IPS-18a (cell line): ENCODE measurements around the gene ERICH4.
A peak's percentile ranks its signal among the peaks of the same experiment; 100 is the strongest.

Source experiments
- H3K27ac ChIP-seq: one replicate; pipeline ENCODE4 v1.5.1; 2013; ENCODE audit warnings: low read length
- H3K27me3 ChIP-seq: one replicate; pipeline ENCODE4 v1.6.1; 2013; ENCODE audit warnings: mild to moderate bottlenecking, low read length; ENCODE audit not compliant: control insufficient read depth, insufficient read depth
- H3K36me3 ChIP-seq: one replicate; pipeline ENCODE4 v1.6.1; 2013; ENCODE audit warnings: low read depth, low read length; ENCODE audit not compliant: control insufficient read depth
- H3K4me1 ChIP-seq: one replicate; pipeline ENCODE4 v1.6.1; 2013; ENCODE audit warnings: low read depth, low read length; ENCODE audit not compliant: control insufficient read depth
- H3K4me3 ChIP-seq: one replicate; pipeline ENCODE4 v1.5.1; 2013; ENCODE audit warnings: low read length
- H3K9ac ChIP-seq: one replicate; pipeline ENCODE4 v1.6.1; 2013; ENCODE audit warnings: mild to moderate bottlenecking, low read length, moderate library complexity
- H3K9me3 ChIP-seq: one replicate; pipeline ENCODE4 v1.6.1; 2013; ENCODE audit warnings: low read depth, low read length; ENCODE audit not compliant: control insufficient read depth

The ERICH4 gene, protein sequence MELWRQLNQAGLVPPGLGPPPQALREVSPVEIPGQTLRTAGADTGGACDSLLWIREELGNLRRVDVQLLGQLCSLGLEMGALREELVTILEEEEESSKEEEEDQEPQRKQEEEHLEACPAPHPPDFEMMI

DNA sequence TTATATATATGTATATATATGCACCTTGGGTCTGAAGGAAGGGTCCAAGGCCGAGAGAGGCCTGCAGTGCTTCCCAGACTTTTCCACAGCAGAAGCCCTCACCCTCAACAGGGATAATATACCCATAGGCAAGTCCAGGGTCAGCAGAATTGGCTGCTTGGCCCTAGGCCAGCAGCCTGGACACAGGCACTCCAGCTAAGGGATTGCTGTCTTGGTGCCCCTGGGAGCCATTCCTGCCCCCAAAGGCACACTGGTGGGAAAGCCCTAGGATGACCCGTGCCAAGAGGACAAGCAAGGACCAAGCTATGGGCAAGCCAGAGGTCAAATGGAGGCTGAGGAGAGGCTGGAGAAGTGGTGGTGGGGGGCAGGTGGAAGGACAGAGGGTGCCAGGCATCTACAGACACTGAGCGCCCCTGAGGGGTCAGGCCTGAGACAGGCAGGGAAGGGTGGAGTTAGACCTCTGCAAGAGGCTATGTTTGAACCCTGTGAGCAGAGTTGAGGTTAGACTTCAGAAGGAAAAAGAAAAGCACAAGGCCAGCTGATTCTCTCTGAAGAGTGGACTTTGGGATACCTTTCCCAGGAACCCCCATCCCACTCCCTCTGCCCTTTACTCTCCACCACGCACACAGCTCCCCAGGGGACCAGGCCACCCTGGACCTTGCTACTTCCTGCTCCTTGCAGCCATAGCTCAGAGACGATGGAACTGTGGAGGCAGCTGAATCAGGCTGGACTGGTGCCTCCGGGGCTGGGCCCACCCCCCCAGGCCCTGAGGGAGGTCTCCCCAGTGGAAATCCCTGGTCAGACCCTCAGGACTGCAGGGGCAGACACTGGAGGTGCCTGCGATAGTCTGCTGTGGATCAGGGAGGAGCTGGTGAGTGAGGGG, at the start of gene ERICH4:
TSS of gene ERICH4 (plus strand) at position 684 of the 883 bp plus-strand sequence. CDS start at position 698, 14 bp downstream.
- Histone ChIP-seq H3K4me3 (no peak within 1 kb of the TSS), H3K27me3 (peaks cover 6% of the 10 kb centered on the region), H3K9ac (no peak within 1 kb of the TSS), H3K36me3 (no peaks in the 10 kb centered on the region), H3K9me3 (no peaks in the 10 kb centered on the region), H3K27ac (no peak within 1 kb of the TSS), H3K4me1 (no peaks in the 10 kb centered on the region)

DNA sequence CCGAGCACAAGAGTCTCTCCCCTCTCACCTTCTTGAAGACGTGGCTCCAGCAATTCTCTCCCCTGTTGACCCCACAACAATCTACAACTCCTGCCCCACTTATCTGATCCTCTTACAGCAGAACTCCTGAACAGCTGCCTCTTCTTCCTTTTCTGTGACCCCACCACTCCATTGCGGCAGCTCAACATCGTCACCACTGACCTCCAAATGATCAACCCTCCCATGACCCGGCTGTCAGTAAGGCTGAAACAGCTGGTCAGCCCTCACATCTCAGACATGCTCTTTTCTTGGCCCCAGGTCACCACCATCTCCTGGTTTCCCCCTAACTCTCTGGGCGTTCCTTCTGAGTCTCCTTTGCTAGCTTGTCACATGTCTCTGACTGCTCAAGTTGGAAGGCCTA, 47.6 kb upstream of the ERICH4 start:
- H3K4me1 ChIP-seq, result peaks cover 6% of the 10 kb centered on the region

DNA sequence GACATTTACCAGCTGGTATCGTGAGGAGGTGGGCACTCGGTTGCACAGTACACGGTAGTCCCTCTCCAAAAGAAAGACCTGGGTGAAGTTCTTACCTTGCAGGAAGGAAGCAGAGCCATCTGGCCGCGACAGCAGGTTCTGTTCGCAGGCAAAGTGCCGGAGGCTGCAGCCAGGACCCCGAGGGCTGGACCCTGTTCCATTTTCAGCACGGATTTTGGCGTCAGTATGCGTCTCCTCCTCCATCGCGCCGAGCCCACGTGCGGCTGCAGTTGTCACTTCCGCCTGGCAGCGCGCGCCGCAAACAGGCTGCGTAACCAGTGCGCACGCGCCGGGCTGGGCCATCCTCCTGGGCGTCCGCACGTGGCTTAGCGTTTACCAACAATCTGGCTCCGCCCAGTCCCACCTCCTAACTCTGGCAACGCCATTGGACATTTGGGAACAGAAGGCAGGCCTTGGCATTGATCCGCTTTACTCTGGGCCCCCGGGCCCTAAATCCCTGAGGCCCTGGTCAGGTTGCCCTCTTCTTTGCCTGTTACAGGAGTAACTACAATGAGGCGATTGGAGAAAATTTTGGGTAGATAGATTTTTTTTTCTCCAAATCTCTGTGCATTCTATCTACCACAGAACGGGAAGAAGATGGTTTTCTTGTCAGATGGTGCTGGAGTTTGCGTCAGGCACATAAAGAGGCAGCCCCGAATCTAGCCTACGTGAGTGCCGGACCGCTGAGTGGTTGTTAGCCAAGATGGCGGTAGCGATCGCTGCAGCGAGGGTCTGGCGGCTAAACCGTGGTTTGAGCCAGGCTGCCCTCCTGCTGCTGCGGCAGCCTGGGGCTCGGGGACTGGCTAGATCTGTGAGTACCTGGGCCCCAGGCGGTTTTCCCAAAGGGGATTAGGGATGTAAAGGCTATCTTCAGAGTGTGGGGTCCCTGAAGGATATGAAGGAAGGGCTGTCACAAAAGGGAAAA, 45.6 kb upstream of the ERICH4 start, which contains the start of the genes BCKDHA and EXOSC5:
TSS of gene BCKDHA (plus strand) at position 733 of the 964 bp plus-strand sequence. CDS start at position 743, 10 bp downstream.
TSS of gene EXOSC5 (minus strand) at position 274 of the 964 bp plus-strand sequence. CDS start at position 243, 31 bp downstream.
- no peaks in the 10 kb centered on the region for H3K27me3 ChIP-seq
- peak within 1 kb of the TSS; percentile 97 for H3K9ac ChIP-seq
- no peaks in the 10 kb centered on the region for H3K9me3 ChIP-seq
- peaks cover 6% of the 10 kb centered on the region for H3K4me1 ChIP-seq
- peak within 1 kb of the TSS; percentile 90 for H3K27ac ChIP-seq
- peaks cover 3% of the 10 kb centered on the region for H3K36me3 ChIP-seq
- peak within 1 kb of the TSS; percentile 99 for H3K4me3 ChIP-seq

More for the DNA sequence above, 47.6 kb upstream of the ERICH4 start:
- no peaks in the 10 kb centered on the region for H3K27me3 ChIP-seq
- no peak overlapping the region for H3K4me3 ChIP-seq
- H3K36me3 ChIP-seq, result peaks cover 15% of the 10 kb centered on the region
- H3K27ac ChIP-seq, result no peak overlapping the region
- H3K9ac ChIP-seq, result no peak overlapping the region
- H3K9me3 ChIP-seq, result no peaks in the 10 kb centered on the region

DNA sequence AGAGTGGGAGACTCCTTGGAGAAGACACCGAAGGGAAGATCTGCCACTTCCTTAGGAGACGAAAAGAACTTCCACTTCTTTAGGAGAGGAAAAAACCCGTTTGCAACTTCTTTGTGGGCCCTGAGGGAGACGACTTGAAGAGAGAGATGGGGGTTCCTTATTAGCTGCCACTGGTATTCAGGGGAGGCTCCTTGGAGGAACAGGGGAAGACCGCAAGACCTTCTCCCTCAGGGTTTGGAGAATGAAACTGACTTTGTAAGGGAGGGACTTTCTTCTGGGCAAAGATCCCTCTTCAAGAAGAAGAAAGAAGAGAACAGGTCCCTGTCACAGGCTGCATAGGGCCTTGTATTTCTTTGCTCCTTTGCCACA, 44.9 kb upstream of the ERICH4 start:
- peak overlapping the region; percentile 90 for H3K27ac ChIP-seq
- no peaks in the 10 kb centered on the region for H3K27me3 ChIP-seq
- no peaks in the 10 kb centered on the region for H3K9me3 ChIP-seq
- peaks cover 3% of the 10 kb centered on the region for H3K36me3 ChIP-seq
- peaks cover 6% of the 10 kb centered on the region for H3K4me1 ChIP-seq
- H3K4me3 ChIP-seq, result peak overlapping the region; percentile 99
- H3K9ac ChIP-seq, result peak overlapping the region; percentile 97

DNA sequence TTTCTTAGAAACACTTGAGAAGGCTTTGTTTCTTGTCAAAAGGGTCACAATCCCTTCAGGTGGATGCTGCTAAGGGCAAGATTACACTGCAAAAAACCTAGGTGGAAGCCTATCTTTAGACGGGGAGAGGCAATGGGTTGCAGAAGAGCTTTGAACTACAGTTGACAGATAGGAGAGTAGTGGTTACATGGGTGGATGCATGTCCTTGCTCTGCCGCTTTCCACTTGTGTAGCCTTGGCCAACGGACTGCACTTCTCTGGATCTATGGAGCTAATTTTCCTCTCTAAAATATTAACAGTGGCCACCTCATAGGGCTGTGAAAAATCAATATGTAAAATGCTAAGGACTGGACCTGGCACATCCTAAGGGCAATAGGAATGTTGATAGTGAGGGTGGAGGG, 44.4 kb upstream of the ERICH4 start:
- Histone ChIP-seq H3K9ac (peak overlapping the region; percentile 97), H3K27ac (no peak overlapping the region), H3K4me3 (peak overlapping the region; percentile 99)

DNA sequence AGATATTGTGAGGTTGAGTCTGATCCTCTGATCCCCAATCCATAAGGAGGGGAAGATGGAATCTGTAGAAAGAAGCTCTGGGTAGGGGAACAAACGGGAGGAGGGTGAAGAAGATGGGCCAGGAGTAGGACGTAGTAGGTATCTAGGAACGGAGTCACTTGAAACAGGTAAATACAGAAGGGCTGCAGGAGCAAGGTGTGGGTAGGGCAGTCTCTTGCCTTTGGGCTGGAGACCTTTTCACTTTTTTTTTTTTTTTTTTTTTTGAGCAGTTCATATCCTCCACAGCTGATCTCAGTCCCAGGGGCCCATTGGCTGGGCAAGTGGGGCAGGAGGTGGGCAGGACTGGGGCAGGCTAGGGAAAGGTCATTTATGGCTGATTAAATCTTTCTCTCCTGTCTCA, 43.9 kb upstream of the ERICH4 start:
- H3K4me3 ChIP-seq, result peak overlapping the region; percentile 99
- H3K27me3 ChIP-seq, result no peaks in the 10 kb centered on the region
- H3K9ac ChIP-seq, result no peak overlapping the region
- no peaks in the 10 kb centered on the region for H3K9me3 ChIP-seq
- no peak overlapping the region for H3K27ac ChIP-seq
- peaks cover 3% of the 10 kb centered on the region for H3K36me3 ChIP-seq
- peaks cover 6% of the 10 kb centered on the region for H3K4me1 ChIP-seq

More for the DNA sequence above, 44.4 kb upstream of the ERICH4 start:
- H3K9me3 ChIP-seq, result no peaks in the 10 kb centered on the region
- H3K4me1 ChIP-seq, result peaks cover 6% of the 10 kb centered on the region
- H3K36me3 ChIP-seq, result peaks cover 3% of the 10 kb centered on the region
- no peaks in the 10 kb centered on the region for H3K27me3 ChIP-seq

DNA sequence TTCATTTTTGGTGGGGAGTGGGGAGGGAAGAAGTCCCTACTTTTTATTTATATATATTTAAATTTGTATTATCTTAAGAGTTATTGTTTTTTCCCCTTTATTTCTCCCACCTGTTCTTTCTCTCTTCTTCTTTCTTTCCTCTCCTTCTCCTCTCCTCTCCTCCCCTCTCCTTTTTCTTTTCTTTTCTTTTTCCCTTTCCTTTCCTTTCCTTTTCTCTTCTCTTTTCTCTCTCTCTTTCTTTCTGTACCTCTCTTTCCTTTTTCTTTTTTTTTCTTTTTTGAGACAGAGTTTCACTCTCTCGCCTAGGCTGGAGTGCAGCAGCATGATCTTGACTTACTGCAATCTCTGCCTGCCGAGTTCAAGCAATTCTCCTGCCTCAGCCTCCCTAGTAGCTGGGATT, 43.4 kb upstream of the ERICH4 start:
- H3K36me3 ChIP-seq, result peaks cover 3% of the 10 kb centered on the region
- H3K9ac ChIP-seq, result no peak overlapping the region
- H3K4me3 ChIP-seq, result no peak overlapping the region
- no peaks in the 10 kb centered on the region for H3K9me3 ChIP-seq
- no peak overlapping the region for H3K27ac ChIP-seq
- H3K4me1 ChIP-seq, result peaks cover 6% of the 10 kb centered on the region
- H3K27me3 ChIP-seq, result no peaks in the 10 kb centered on the region

DNA sequence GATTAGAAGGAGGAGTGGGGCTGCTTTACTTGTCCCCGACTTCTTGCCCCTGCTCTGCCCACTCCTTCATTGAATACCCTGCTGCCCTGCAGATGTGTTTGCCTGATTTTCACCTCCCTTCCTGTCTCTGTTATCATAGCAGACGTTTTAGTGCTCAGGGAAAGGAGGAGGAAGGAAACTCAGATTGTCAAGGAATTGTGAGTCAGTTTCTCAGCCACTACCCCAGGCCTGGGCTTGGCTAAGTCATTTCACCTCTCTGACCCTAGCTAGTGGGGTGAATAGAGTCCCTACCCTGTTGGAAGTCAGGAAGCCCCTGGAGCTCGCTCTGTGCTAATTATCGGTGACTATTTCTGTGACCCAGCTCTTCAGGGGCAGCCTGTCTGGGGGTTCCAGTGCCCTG, 41.5 kb upstream of the ERICH4 start:
- no peaks in the 10 kb centered on the region for H3K36me3 ChIP-seq
- H3K4me3 ChIP-seq, result no peak overlapping the region
- H3K9me3 ChIP-seq, result no peaks in the 10 kb centered on the region
- H3K4me1 ChIP-seq, result peaks cover 6% of the 10 kb centered on the region
- H3K27ac ChIP-seq, result no peak overlapping the region
- no peak overlapping the region for H3K9ac ChIP-seq
- no peaks in the 10 kb centered on the region for H3K27me3 ChIP-seq

DNA sequence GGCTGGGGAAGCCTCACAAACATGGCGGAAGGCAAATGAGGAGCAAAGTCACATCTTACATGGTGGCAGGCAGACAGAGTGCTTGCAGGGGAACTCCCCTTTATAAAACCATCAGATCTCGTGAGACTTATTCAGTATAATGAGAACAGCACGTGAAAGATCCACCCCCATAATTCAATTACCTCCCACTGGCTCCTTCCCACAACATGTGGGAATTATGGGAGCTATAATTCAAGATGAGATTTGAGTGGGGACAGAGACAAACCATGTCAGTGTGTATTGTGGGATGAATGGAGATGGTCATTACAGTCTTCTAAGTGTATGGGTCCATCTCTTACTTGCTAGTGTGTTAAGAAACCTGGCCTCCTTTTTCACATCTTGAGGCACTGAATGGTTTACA, 40.9 kb upstream of the ERICH4 start:
- Histone ChIP-seq H3K9ac (no peak overlapping the region), H3K4me1 (peaks cover 6% of the 10 kb centered on the region), H3K36me3 (no peaks in the 10 kb centered on the region), H3K4me3 (no peak overlapping the region), H3K27ac (no peak overlapping the region), H3K27me3 (no peaks in the 10 kb centered on the region), H3K9me3 (no peaks in the 10 kb centered on the region)

DNA sequence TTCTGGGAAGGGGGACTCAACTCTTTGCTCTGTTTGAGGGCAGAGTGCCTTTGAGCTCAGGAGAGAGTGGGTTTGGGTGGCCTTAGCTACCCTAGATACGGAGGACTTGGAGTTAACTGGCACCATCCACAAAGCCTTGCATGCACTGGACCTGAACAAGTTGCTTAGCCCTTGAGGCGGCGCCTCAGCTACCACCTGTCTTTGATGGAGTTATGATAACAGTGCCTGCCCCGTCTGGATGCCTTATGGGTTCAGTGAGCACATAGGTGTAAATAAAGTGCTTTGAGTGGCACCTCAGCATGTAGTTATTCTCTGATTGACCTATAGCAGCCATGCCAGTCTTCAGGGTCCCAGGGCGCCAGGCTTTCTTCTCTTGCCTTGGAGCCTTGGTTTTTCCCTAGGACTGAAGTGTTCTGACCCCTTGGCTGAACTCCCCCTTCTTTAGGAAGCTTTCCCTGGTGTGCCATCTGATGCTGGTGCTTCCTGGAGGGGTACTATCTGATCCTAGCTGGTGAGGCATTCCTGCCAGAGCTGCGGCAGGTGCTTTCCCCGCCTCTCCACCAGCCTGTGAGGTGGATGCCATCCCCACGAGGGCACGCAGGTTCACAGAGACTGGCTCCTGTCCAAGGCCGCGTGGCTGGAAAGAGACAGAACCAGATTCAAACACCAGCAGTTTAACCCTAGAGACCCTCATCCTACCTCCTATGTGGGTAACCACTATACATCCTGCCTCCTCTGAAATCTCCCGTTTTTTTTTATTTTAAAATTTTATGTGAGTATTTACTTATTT, 39.6 kb upstream of the ERICH4 start:
- Histone ChIP-seq H3K27me3 (no peaks in the 10 kb centered on the region), H3K9me3 (no peaks in the 10 kb centered on the region), H3K36me3 (no peaks in the 10 kb centered on the region), H3K4me1 (peaks cover 10% of the 10 kb centered on the region), H3K27ac (no peak overlapping the region), H3K9ac (no peak overlapping the region), H3K4me3 (no peak overlapping the region)
